ENCODE data around the gene FAM162A. TPM values are rescaled to one million over a fixed set of nuclear protein-coding genes. Genes with fewer than 3 reads are reported as not detected.

Gene FAM162A
- total and polyA plus RNA-seq, 10 donors, result 9.3 to 57.1 (median 25.8) TPM

DNA sequence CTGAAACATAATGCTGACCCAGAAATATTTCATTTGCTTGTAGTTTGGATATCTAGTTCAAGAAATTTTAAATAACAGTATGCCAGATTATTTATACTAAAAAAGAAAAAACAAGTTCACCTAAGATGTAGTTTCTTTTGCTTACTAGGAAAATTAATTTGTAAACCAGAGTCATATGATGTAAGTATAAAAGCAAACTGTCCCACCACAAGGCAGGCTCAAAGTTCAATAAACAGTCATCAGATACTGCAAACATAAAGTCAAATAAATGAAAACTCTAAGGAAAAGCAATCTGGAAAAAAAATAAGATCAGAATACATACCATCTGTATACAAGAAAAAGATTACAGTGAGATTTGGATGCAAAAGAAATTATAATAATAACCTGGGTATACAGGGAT is 72.1 kb downstream of the FAM162A start:
- Histone ChIP-seq H3K27ac (no peak overlapping the region), H3K36me3 (peaks cover 0 to 97% (median 67%) of the 10 kb centered on the region in 6 donors), H3K27me3 (replicated peaks in 1 of 7) (no peaks in the 10 kb centered on the region), H3K4me1 (no peaks in the 10 kb centered on the region), H3K4me3 (no peak overlapping the region), H3K9me3 (no peaks in the 10 kb centered on the region)
- DNase-seq, result no peak
- intact Hi-C loops (cut with DNase I; ENCODE audit: low total_unique reads), result no loop called here
- TF ChIP-seq, protein P1, sequence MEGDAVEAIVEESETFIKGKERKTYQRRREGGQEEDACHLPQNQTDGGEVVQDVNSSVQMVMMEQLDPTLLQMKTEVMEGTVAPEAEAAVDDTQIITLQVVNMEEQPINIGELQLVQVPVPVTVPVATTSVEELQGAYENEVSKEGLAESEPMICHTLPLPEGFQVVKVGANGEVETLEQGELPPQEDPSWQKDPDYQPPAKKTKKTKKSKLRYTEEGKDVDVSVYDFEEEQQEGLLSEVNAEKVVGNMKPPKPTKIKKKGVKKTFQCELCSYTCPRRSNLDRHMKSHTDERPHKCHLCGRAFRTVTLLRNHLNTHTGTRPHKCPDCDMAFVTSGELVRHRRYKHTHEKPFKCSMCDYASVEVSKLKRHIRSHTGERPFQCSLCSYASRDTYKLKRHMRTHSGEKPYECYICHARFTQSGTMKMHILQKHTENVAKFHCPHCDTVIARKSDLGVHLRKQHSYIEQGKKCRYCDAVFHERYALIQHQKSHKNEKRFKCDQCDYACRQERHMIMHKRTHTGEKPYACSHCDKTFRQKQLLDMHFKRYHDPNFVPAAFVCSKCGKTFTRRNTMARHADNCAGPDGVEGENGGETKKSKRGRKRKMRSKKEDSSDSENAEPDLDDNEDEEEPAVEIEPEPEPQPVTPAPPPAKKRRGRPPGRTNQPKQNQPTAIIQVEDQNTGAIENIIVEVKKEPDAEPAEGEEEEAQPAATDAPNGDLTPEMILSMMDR (IDR thresholded peaks at IDR 0.05 in 8 of 11, conservative IDR thresholded peaks at IDR 0.05 in 3 of 11), result no peak
- TF ChIP-seq POLR2A (IDR thresholded peaks at IDR 0.05), result no peak

DNA sequence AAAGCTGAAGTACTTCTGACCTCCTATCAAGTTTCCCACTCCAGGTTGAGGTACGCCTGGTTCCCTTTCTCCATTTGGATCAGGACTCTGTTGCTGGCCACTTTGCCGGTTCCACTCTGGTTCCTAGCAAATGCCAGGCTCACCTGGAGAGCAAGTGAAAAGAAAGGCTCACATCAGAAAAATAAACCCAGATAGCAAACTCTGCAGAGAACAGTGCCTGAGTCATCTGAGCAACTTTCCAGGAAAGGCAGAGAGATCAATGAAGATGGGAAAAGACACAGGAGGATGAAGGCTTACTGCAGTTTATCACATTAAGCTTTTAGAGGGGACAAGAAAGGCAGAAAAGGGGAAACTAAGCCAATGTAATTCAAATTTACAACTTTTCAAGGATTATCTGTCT is 73.7 kb downstream of the FAM162A start:
- intact Hi-C loops (cut with DNase I; ENCODE audit: low total_unique reads), result no loop called here
- 95 to 98% (median 96%) methylated on average over 2 of the region's 2 CpGs for WGBS, 5 donors
- peaks cover 0 to 100% (median 63%) of the 10 kb centered on the region in 6 donors for H3K36me3 ChIP-seq
- H3K4me3 ChIP-seq, result no peak overlapping the region
- TF ChIP-seq POLR2AphosphoS5 (IDR thresholded peaks at IDR 0.05), result no peak
- TF ChIP-seq, protein P1 (IDR thresholded peaks at IDR 0.05 in 8 of 11, conservative IDR thresholded peaks at IDR 0.05 in 3 of 11), result no peak
- no peak for TF ChIP-seq POLR2A (IDR thresholded peaks at IDR 0.05)
- no peaks in the 10 kb centered on the region for H3K9me3 ChIP-seq
- DNase-seq, result no peak
- no peaks in the 10 kb centered on the region for H3K4me1 ChIP-seq
- no peaks in the 10 kb centered on the region for H3K27me3 ChIP-seq (replicated peaks in 1 of 7)
- H3K27ac ChIP-seq, result no peak overlapping the region

DNA sequence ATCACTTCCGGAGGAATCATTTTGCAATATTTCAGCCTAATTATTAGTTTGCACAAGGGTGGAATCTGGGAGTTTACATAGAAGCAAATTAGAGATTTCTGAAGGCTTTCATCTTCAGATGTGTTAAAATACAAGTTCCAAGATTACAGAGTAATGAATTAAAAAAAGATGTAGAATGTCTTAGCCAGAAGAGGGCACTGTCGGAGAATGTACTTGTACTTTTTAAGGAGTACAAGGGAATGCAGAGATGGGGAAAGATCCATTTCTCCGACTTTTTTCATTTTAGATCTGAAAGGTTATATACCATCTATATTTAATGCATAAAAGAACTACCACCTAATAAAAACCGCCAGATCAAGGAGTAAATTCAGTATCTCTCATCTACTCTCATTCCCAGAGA is 75.0 kb downstream of the FAM162A start:
- H3K27me3 ChIP-seq (replicated peaks in 1 of 7), result no peaks in the 10 kb centered on the region
- H3K36me3 ChIP-seq, result peaks cover 0 to 100% (median 60%) of the 10 kb centered on the region in 6 donors
- WGBS, 5 donors, result 49 to 64% (median 58%) methylated on average over 4 of the region's 4 CpGs
- no peak overlapping the region for H3K4me3 ChIP-seq
- no peak overlapping the region for H3K27ac ChIP-seq
- intact Hi-C loops (cut with DNase I; ENCODE audit: low total_unique reads), result no loop called here
- no peaks in the 10 kb centered on the region for H3K4me1 ChIP-seq
- DNase-seq, result no peak
- H3K9me3 ChIP-seq, result no peaks in the 10 kb centered on the region
- TF ChIP-seq POLR2AphosphoS5 (IDR thresholded peaks at IDR 0.05) (no peak), POLR2A (IDR thresholded peaks at IDR 0.05) (no peak)
- TF ChIP-seq, protein P1 (IDR thresholded peaks at IDR 0.05 in 8 of 11, conservative IDR thresholded peaks at IDR 0.05 in 3 of 11), result peak in 2 of 11 experiments; percentile 14 to 20

DNA sequence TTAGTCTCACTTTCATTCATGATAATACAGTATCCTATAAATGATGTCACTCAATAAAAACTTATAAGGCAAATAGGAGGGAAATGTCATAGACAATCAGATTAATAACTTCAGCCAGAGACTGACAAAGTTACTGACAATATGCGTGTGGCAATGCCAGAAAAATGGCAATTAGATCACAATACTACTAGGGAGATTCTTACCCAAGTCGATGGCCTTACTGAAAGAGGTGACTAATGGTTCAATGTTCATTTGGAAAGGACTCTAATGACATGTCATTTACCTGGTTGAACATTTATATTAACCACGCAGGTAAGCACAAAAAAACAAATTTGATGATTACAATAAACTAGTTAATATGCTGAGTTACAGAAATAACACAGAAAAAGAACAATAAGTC is 77.8 kb downstream of the FAM162A start:
- intact Hi-C loops (cut with DNase I; ENCODE audit: low total_unique reads), result no loop called here
- peaks cover 0 to 100% (median 63%) of the 10 kb centered on the region in 6 donors for H3K36me3 ChIP-seq
- H3K27me3 ChIP-seq (replicated peaks in 1 of 7), result no peaks in the 10 kb centered on the region
- H3K4me3 ChIP-seq, result no peak overlapping the region
- H3K27ac ChIP-seq, result no peak overlapping the region
- DNase-seq, result no peak
- no peaks in the 10 kb centered on the region for H3K9me3 ChIP-seq
- no peaks in the 10 kb centered on the region for H3K4me1 ChIP-seq
- WGBS, 5 donors, result 73 to 87% (median 78%) methylated on average over 3 of the region's 3 CpGs
- TF ChIP-seq, protein P1 (IDR thresholded peaks at IDR 0.05 in 8 of 11, conservative IDR thresholded peaks at IDR 0.05 in 3 of 11), result no peak
- TF ChIP-seq POLR2AphosphoS5 (IDR thresholded peaks at IDR 0.05), result no peak
- TF ChIP-seq POLR2A (IDR thresholded peaks at IDR 0.05), result no peak

Small RNA genes within 50 kb of the gene (small RNA-seq; reads per million reads assigned to genes)
- gene AC083798.1, result 0 reads per million in 4 donors

Other genes starting within 250 kb of the FAM162A start
- gene CASR, start 200.5 kb upstream of the FAM162A start, total RNA-seq, result 1 to 10 TPM in 2 of 7 donors, under 1 TPM in 5; 0.13 to 4.3 (median 0.23) TPM
- under 1 TPM; 0.08 to 0.42 (median 0.13) TPM for gene CASR, start 200.5 kb upstream of the FAM162A start, polyA plus RNA-seq
- 10 to 100 TPM in 4 of 7 donors, 1 to 10 TPM in 3; 6.4 to 21.1 (median 11.4) TPM for gene CSTA, start 58.9 kb upstream of the FAM162A start, total RNA-seq
- 10 to 100 TPM; 20.1 to 46.1 (median 41.9) TPM for gene CSTA, start 58.9 kb upstream of the FAM162A start, polyA plus RNA-seq
- gene MIX23, start 951 bp upstream of the FAM162A start, total RNA-seq, result 10 to 100 TPM; 18.4 to 24.9 (median 19.6) TPM
- gene MIX23, start 951 bp upstream of the FAM162A start, polyA plus RNA-seq, result 10 to 100 TPM; 28.0 to 32.9 (median 28.2) TPM
- gene WDR5B, start 31.9 kb downstream of the FAM162A start, total RNA-seq, result 10 to 100 TPM in 1 of 7 donors, 1 to 10 TPM in 6; 4.7 to 12.3 (median 7.7) TPM
- 1 to 10 TPM; 5.8 to 7.3 (median 6.4) TPM for gene WDR5B, start 31.9 kb downstream of the FAM162A start, polyA plus RNA-seq
- gene KPNA1, start 130.8 kb downstream of the FAM162A start, total RNA-seq, result 10 to 100 TPM; 39.3 to 74.4 (median 61.0) TPM
- 10 to 100 TPM in 1 of 3 donors, 1 to 10 TPM in 2; 8.5 to 10.4 (median 9.2) TPM for gene KPNA1, start 130.8 kb downstream of the FAM162A start, polyA plus RNA-seq
- 10 to 100 TPM; 56.9 to 72.6 (median 70.4) TPM for gene PARP9, start 180.1 kb downstream of the FAM162A start, total RNA-seq
- gene PARP9, start 180.1 kb downstream of the FAM162A start, polyA plus RNA-seq, result 10 to 100 TPM; 24.0 to 51.7 (median 27.6) TPM
- 10 to 100 TPM; 47.1 to 68.4 (median 67.4) TPM for gene DTX3L, start 180.2 kb downstream of the FAM162A start, total RNA-seq
- 10 to 100 TPM; 11.0 to 24.8 (median 11.5) TPM for gene DTX3L, start 180.2 kb downstream of the FAM162A start, polyA plus RNA-seq
- gene PARP15, start 193.5 kb downstream of the FAM162A start, total RNA-seq, result 100 to 1,000 TPM in 1 of 7 donors, 10 to 100 TPM in 6; 59.3 to 114 (median 74.7) TPM
- 100 to 1,000 TPM in 1 of 3 donors, 10 to 100 TPM in 2; 63.3 to 128 (median 66.5) TPM for gene PARP15, start 193.5 kb downstream of the FAM162A start, polyA plus RNA-seq

All from spleen (tissue), 11 donors.